BLaER1 (cell line): ENCODE results near the gene PLEKHG5.

Source experiments
- H3K27ac ChIP-seq: shearing (Covaris generic); formaldehyde crosslinking; 2 replicates; pipeline ENCODE4 v1.8.1; 2022
- H3K27me3 ChIP-seq: shearing (Covaris generic); formaldehyde crosslinking; 2 replicates; pipeline ENCODE4 v1.8.1; 2022
- H3K36me3 ChIP-seq: shearing (Covaris generic); formaldehyde crosslinking; 2 replicates; pipeline ENCODE4 v1.8.1; 2022
- H3K4me1 ChIP-seq: shearing (Covaris generic); formaldehyde crosslinking; 2 replicates; pipeline ENCODE4 v1.8.1; 2022
- H3K4me2 ChIP-seq: shearing (Covaris generic); formaldehyde crosslinking; 2 replicates; pipeline ENCODE4 v1.8.1; 2022
- H3K4me3 ChIP-seq: shearing (Covaris generic); formaldehyde crosslinking; 2 replicates; pipeline ENCODE4 v1.8.1; 2022
- H3K9ac ChIP-seq: shearing (Covaris generic); formaldehyde crosslinking; 2 replicates; pipeline ENCODE4 v1.8.1; 2022
- H3K9me3 ChIP-seq: shearing (Covaris generic); formaldehyde crosslinking; 2 replicates; pipeline ENCODE4 v1.8.1; 2022
- H4K20me1 ChIP-seq: shearing (Covaris generic); formaldehyde crosslinking; 2 replicates; pipeline ENCODE4 v1.8.1; 2022
- Cebpa-rat ChIP-seq: shearing (Covaris generic); IDR thresholded peaks from 2 replicates; pipeline ENCODE4 v1.8.1; 2022

The PLEKHG5 gene

DNA sequence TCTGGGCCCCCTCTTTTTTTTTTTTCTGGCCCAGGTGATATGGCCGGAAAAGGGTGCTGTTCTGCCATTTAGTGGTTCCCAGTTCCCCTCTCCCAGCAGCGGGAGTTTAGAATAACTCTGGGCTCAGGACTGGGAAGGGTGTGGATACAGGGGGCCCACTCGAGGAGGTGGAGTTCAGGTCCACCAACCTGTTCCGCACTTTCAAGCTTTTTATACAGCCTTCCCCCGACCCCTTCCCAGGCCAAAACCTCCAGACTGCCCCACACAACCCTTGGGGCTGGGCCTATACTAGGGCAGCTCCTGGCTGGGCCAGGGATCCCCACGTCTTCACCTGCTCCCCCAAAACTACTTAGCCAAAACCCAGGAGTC lies 402 bp downstream of the PLEKHG5 start:
- Histone ChIP-seq H3K4me2 (peak overlapping the region; percentile 99), H3K4me3 (peak overlapping the region; percentile 75), H3K9me3 (no peaks in the 10 kb centered on the region), H3K27ac (peak overlapping the region; percentile 83), H3K9ac (peak overlapping the region; percentile 79), H3K36me3 (no peaks in the 10 kb centered on the region), H3K4me1 (peaks cover 63% of the 10 kb centered on the region), H4K20me1 (peaks cover 21% of the 10 kb centered on the region), H3K27me3 (peaks cover 17% of the 10 kb centered on the region)
- TF ChIP-seq Cebpa-rat = no peak

GRCh38 chr1:6490181-6491080 lies 1.0 kb downstream of the PLEKHG5 start:
- TF ChIP-seq Cebpa-rat = no peak
- Histone ChIP-seq H3K36me3 (no peaks in the 10 kb centered on the region), H3K27ac (peak overlapping the region; percentile 83), H3K9ac (peak overlapping the region; percentile 79), H4K20me1 (peaks cover 24% of the 10 kb centered on the region), H3K27me3 (peaks cover 24% of the 10 kb centered on the region), H3K4me1 (peaks cover 60% of the 10 kb centered on the region), H3K4me3 (peak overlapping the region; percentile 75), H3K4me2 (peak overlapping the region; percentile 99), H3K9me3 (no peaks in the 10 kb centered on the region)

DNA sequence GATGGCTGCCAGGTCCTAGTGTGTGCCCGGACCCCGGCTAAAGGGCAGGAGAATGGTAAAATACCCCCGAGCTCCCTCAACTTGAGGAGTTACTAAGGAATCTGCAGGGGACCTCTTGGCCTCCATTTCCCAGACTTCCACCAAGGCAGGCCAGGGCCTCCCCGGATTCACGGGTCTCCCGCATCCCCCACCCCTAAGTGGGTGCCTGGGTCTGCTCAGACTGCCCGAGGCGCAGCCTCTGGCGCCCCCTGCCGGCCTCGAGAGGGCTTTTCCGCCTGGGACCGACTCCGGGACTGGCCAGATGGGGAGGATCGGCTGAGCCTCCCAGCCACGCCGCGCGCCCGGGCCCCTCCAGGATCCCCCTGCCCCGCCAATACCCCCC lies 1.7 kb downstream of the PLEKHG5 start:
- peaks cover 30% of the 10 kb centered on the region for H3K27me3 ChIP-seq
- H3K4me1 ChIP-seq = peaks cover 64% of the 10 kb centered on the region
- peak overlapping the region; percentile 99 for H3K4me2 ChIP-seq
- peak overlapping the region; percentile 75 for H3K4me3 ChIP-seq
- H3K9ac ChIP-seq = peak overlapping the region; percentile 79
- no peaks in the 10 kb centered on the region for H3K9me3 ChIP-seq
- no peak for TF ChIP-seq Cebpa-rat
- H4K20me1 ChIP-seq = peaks cover 29% of the 10 kb centered on the region
- no peaks in the 10 kb centered on the region for H3K36me3 ChIP-seq
- H3K27ac ChIP-seq = peak overlapping the region; percentile 83; the same call in 1 of the 2 replicates

- Histone ChIP-seq H3K4me2 (peak overlapping the region; percentile 99), H3K36me3 (no peaks in the 10 kb centered on the region), H3K9me3 (no peaks in the 10 kb centered on the region), H3K4me1 (peaks cover 68% of the 10 kb centered on the region), H3K4me3 (no peak overlapping the region), H3K27me3 (peaks cover 34% of the 10 kb centered on the region), H3K27ac (0 out of 2 replicates have a peak overlapping the region, but pooled peaks have one; percentile 6), H3K9ac (no peak overlapping the region), H4K20me1 (peaks cover 34% of the 10 kb centered on the region)
- TF ChIP-seq Cebpa-rat = no peak
These were observed 2.1 kb downstream of the PLEKHG5 start for GRCh38 chr1:6489383-6489765.

DNA sequence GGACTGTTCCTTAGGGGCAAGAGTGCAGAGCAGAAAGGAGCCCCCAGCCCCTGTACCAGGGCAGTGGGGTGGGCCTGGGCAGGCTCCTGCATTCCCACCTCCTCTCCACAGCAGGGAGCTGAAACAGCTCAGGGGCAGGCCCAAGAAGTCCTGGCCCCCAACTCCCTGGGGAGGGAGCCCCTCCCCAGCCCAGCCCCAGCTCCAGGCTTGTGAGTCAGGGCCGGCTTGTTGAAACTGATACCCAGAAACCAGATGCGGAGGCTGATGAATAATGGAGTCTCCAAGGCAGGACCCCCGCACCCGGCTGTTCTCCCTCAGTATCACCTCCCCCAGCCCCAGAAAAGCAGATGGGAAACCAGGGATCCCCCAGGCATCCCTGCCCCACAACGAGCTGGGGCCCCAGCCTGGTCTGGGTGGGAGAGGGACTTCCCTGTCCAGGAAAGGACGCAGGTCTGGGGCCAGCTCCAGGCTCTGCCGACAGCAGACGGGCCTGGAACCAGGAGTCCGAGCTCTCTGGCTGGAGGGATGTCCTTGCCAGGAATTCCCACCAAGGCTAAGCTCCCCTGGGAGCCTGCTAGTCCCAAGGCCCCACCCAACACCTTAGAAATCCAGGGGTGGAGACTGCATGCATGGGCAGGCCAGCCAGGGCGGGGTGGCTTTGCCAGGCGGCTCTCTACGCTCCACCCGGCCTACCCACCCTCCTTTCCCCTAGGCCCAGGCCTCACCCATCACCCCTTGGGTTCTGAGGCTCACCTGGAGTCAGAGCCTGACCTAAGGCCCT lies 2.7 kb downstream of the PLEKHG5 start:
- Histone ChIP-seq H3K4me3 (no peak overlapping the region), H3K4me2 (peak overlapping the region; percentile 99), H3K9ac (no peak overlapping the region)

GRCh38 chr1:6487804-6488484 lies 3.5 kb downstream of the PLEKHG5 start:
- no peak overlapping the region for H3K27ac ChIP-seq
- H3K4me2 ChIP-seq = no peak overlapping the region
- H3K9me3 ChIP-seq = no peaks in the 10 kb centered on the region
- no peak for TF ChIP-seq Cebpa-rat
- H3K27me3 ChIP-seq = peaks cover 48% of the 10 kb centered on the region
- no peak overlapping the region for H3K9ac ChIP-seq
- no peak overlapping the region for H3K4me3 ChIP-seq
- peaks cover 59% of the 10 kb centered on the region for H3K4me1 ChIP-seq
- no peaks in the 10 kb centered on the region for H3K36me3 ChIP-seq
- peaks cover 48% of the 10 kb centered on the region for H4K20me1 ChIP-seq

More for the DNA sequence above, 2.7 kb downstream of the PLEKHG5 start:
- 0 out of 2 replicates have a peak overlapping the region, but pooled peaks have one; percentile 6 for H3K27ac ChIP-seq
- peaks cover 39% of the 10 kb centered on the region for H4K20me1 ChIP-seq
- H3K9me3 ChIP-seq = no peaks in the 10 kb centered on the region
- H3K36me3 ChIP-seq = no peaks in the 10 kb centered on the region
- no peak for TF ChIP-seq Cebpa-rat
- H3K27me3 ChIP-seq = peaks cover 40% of the 10 kb centered on the region
- H3K4me1 ChIP-seq = peaks cover 68% of the 10 kb centered on the region

- peak overlapping the region; percentile 31 for H3K4me2 ChIP-seq
- peaks cover 58% of the 10 kb centered on the region for H4K20me1 ChIP-seq
- peaks cover 45% of the 10 kb centered on the region for H3K4me1 ChIP-seq
- no peaks in the 10 kb centered on the region for H3K36me3 ChIP-seq
- TF ChIP-seq Cebpa-rat = no peak
- H3K27me3 ChIP-seq = peaks cover 63% of the 10 kb centered on the region
- H3K27ac ChIP-seq = no peak overlapping the region
- no peak overlapping the region for H3K4me3 ChIP-seq
- no peaks in the 10 kb centered on the region for H3K9me3 ChIP-seq
- H3K9ac ChIP-seq = no peak overlapping the region
These were observed 4.9 kb downstream of the PLEKHG5 start for GRCh38 chr1:6486433-6487011.

DNA sequence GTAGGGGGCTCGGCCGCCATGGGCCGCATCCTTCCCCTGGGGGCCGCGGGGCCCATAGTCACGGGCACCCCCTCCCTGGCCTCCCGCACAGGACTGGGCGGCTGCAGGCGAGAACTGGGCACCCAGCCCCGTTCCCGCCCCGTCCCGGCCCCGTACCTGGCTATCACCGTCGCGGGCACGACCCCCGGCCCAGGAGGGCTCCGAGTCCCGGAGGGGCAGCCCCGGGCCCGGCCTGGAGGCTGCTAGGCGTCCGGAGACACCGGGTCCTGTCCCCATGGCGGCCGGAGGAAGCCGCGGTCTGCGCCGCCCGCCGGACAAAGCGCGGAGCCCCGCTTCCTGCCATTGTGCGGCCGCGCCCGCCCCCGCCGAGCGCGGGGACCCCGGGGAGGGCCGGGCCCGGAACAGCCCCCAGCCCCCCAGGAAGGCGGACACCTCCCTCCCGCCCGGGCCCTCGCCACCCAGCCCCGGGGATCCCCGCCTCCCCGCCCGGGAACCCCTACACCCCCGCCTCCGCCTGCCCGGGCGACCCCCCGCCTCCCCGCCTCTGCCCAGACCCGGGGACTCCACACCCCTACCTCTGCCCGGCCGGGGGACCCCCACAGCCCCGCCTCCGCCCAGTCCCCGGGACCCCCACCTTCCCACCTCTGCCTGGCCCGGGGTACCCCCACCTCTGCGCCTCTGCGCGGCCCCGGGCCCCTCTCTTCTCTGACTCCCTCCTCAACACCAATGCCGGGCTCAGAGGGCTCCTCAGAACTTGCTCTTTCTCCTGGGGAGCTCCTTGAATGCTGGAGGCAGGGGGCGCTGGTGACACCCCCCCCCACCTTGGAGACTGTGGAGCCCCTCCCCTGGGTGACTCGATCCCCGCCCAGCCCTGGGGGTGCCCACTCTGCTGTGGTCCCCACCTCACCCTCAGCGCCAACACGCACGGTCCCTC lies 6.0 kb downstream of the PLEKHG5 start:
- Histone ChIP-seq H3K36me3 (no peaks in the 10 kb centered on the region), H3K4me2 (peak overlapping the region; percentile 70), H4K20me1 (peaks cover 58% of the 10 kb centered on the region), H3K4me3 (peak overlapping the region; percentile 54), H3K9me3 (no peaks in the 10 kb centered on the region), H3K9ac (no peak overlapping the region), H3K4me1 (peaks cover 35% of the 10 kb centered on the region), H3K27me3 (peaks cover 63% of the 10 kb centered on the region), H3K27ac (no peak overlapping the region)
- TF ChIP-seq Cebpa-rat = no peak
